ENCODE measurements around the gene CYP2R1.
"Not testable (repeated sequence)": the region's sequence is repeated elsewhere in the genome, so short reads cannot be mapped to it uniquely, and the experiment has no call there.

CYP2R1 gene

DNA sequence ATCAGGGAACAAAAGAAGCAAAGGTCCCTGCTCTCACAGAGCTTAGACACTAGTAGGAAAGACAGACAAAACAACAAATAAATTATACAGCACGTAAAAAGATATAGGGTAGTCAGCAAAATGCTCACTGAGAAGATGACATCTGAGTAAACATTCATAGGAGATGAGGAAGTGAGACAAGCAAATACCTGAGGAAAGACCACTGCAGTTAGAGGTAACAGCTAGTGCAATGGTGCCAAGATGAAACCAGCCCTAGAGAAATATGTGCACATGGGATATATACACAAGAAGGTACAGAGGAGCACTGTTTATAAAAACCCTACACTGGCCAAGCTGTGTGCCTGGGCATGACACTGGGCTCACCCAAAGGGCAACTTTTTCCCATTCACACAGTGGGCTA lies 9.8 kb downstream of the CYP2R1 start:
- Histone ChIP-seq H3K36me3 (peaks cover 41 to 62% (median 48%) of the 10 kb centered on the region in 11 experiments), H3K4me3 (no peak overlapping the region), H4K20me1 (peaks cover 0 to 17% (median 0%) of the 10 kb centered on the region in 11 experiments; a peak in 2 of 22 replicates), H3K4me2 (peak overlapping the region in 3 of 11 experiments; percentile 8 to 63 (median 33); a peak in 5 of 22 replicates), H3K27ac (no peak overlapping the region), H3K9me3 (replicated peaks in 1 of 11) (peaks cover 0 to 14% (median 0%) of the 10 kb centered on the region in 11 experiments; a peak in 5 of 22 replicates), H3K4me1 (peaks cover 0 to 35% (median 0%) of the 10 kb centered on the region in 10 experiments; a peak in 5 of 20 replicates), H3K27me3 (no peaks in the 10 kb centered on the region), H3K9ac (no peak overlapping the region)
- TF ChIP-seq Cebpa-rat (IDR thresholded peaks at IDR 0.05): no peak

DNA sequence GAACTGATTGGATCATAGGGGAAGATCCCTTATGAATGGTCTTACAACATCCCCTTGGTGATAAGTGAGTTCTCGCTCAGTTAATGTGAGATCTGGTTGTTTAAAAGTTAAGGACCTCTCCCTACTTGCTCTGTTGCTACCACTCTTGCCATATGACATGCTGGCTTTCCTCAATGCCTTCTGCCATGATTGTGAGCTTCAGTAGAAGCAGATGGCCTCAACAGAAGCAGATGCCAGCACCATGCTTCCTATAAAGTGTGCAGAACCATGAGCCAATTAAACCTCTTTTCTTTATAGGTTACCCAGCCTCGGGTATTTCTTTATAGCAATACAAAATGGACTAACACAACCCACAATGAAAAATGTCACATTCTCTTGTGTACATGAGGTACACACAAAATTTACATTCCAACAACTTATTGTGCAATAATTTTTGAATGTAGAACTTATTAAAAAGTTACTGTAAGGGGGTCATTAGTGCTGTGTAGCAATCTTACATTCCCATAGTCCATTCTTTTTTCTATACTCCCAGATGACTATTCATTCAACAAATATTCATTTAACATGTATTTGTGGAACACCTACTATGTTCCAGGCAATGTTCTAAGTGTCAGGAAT lies 10.3 kb downstream of the CYP2R1 start:
- H3K9ac ChIP-seq: no peak overlapping the region
- no peak overlapping the region for H3K27ac ChIP-seq
- no peaks in the 10 kb centered on the region for H3K27me3 ChIP-seq
- peaks cover 0 to 12% (median 0%) of the 10 kb centered on the region in 11 experiments; a peak in 1 of 22 replicates for H4K20me1 ChIP-seq
- peaks cover 0 to 14% (median 0%) of the 10 kb centered on the region in 11 experiments; a peak in 5 of 22 replicates for H3K9me3 ChIP-seq (replicated peaks in 1 of 11)
- peaks cover 46 to 64% (median 53%) of the 10 kb centered on the region in 11 experiments for H3K36me3 ChIP-seq
- peak in 3 of 11 experiments; percentile 16 to 72 (median 35); a peak in 2 of 22 replicates for TF ChIP-seq Cebpa-rat (IDR thresholded peaks at IDR 0.05)
- peak overlapping the region in 3 of 11 experiments; percentile 8 to 63 (median 33); a peak in 4 of 22 replicates for H3K4me2 ChIP-seq
- H3K4me1 ChIP-seq: peaks cover 0 to 30% (median 0%) of the 10 kb centered on the region in 10 experiments; a peak in 5 of 20 replicates
- H3K4me3 ChIP-seq: no peak overlapping the region

DNA sequence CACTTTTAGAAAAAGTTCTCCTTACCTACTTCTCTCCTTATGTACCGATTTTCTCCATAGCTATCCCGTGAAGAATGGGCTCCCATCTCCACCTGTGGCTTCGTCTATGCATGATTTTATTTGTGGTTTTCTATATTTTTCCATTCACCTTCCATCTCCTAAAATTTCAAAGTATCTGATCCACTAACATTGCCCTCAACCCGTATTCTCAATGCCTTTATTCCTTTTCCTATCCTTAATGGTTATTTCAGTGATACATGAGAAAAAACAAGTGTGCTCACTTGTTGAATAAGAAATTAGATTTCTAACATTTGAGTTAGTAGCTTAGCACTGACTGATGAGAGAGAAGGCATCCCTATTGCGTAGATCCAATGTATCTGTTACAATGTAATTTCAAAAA lies 16.9 kb downstream of the CYP2R1 start:
- TF ChIP-seq Cebpa-rat (IDR thresholded peaks at IDR 0.05): no peak
- H3K27ac ChIP-seq: no peak overlapping the region
- no peaks in the 10 kb centered on the region for H3K9me3 ChIP-seq (replicated peaks in 1 of 11)
- H3K36me3 ChIP-seq: peaks cover 21 to 100% (median 83%) of the 10 kb centered on the region in 11 experiments
- no peaks in the 10 kb centered on the region for H3K27me3 ChIP-seq
- no peaks in the 10 kb centered on the region for H3K4me1 ChIP-seq
- H3K4me2 ChIP-seq: no peak overlapping the region
- H3K4me3 ChIP-seq: no peak overlapping the region
- no peak overlapping the region for H3K9ac ChIP-seq
- H4K20me1 ChIP-seq: peaks cover 0 to 6% (median 0%) of the 10 kb centered on the region in 11 experiments; a peak in 1 of 22 replicates

DNA sequence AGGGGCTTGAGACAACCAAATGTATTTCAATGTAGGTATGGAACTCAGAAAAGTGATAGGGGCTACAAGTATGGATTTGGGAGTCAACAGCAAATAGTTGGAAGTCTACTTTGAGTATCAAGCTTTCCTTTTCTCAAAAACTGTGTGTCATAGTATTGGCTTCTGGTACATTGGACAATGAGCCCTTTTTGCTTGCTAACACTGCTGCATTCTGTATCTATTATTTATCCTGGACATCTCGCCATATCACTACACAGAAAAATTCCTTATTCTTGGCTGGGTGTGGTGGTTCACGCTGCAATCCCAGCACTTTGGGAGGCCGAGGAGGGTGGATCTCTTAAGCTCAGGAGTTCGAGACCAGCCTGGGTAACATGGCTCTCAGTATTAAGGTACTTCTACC lies 18.4 kb downstream of the CYP2R1 start:
- no peak overlapping the region for H3K4me2 ChIP-seq
- H3K27me3 ChIP-seq: no peaks in the 10 kb centered on the region
- H3K9ac ChIP-seq: no peak overlapping the region
- no peak overlapping the region for H3K4me3 ChIP-seq
- H3K9me3 ChIP-seq (replicated peaks in 1 of 11): no peaks in the 10 kb centered on the region
- H3K4me1 ChIP-seq: no peaks in the 10 kb centered on the region
- no peak overlapping the region for H3K27ac ChIP-seq
- peaks cover 0 to 6% (median 0%) of the 10 kb centered on the region in 11 experiments; a peak in 1 of 22 replicates for H4K20me1 ChIP-seq
- H3K36me3 ChIP-seq: peaks cover 22 to 100% (median 89%) of the 10 kb centered on the region in 11 experiments
- no peak for TF ChIP-seq Cebpa-rat (IDR thresholded peaks at IDR 0.05)

DNA sequence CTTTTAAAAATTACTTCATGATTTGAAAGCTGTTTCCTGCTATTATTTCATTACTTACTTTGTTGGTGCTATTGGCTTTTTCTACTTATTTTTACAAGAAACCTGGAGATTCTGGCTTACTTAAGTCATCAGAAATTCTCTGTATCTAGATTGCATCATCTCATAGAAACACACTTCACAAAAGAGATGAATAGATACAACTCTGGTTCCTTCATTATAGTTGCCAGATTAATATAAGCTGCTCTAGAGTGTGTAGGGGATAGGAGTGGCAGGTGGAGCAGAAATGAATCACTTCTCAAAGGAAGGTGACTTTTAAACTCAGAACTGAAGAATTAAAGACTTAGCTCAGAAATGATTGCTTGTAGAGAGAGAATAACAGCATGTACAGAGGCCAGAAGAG lies 20.0 kb downstream of the CYP2R1 start:
- no peaks in the 10 kb centered on the region for H3K9me3 ChIP-seq (replicated peaks in 1 of 11)
- H3K4me2 ChIP-seq: no peak overlapping the region
- no peak overlapping the region for H3K4me3 ChIP-seq
- no peaks in the 10 kb centered on the region for H3K4me1 ChIP-seq
- peaks cover 10 to 99% (median 87%) of the 10 kb centered on the region in 11 experiments; a peak in 21 of 22 replicates for H3K36me3 ChIP-seq
- no peak overlapping the region for H3K9ac ChIP-seq
- no peak overlapping the region for H3K27ac ChIP-seq
- H4K20me1 ChIP-seq: peaks cover 0 to 10% (median 0%) of the 10 kb centered on the region in 11 experiments; a peak in 1 of 22 replicates
- TF ChIP-seq Cebpa-rat (IDR thresholded peaks at IDR 0.05): no peak
- no peaks in the 10 kb centered on the region for H3K27me3 ChIP-seq

DNA sequence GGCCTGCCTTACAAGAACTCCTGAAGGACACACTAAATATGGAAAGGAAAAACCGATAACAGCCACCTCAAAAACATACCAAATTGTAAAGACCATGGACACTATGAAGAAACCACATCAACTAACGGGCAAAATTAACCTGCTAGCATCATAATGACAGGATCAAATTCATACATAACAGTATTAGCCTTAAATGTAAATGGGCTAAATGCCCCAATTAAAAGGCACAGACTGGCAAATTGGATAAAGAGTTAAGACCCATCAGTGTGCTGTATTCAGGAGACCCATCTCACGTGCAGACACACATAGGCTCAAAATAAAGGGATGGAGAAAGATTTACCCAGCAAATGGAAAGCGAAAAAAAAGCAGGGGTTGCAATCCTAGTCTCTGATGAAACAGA lies 28.3 kb downstream of the CYP2R1 start:
- Histone ChIP-seq H3K36me3 (peaks cover 5 to 97% (median 74%) of the 10 kb centered on the region in 11 experiments), H3K9me3 (replicated peaks in 1 of 11) (peaks cover 0 to 31% (median 15%) of the 10 kb centered on the region in 11 experiments; a peak in 15 of 22 replicates)
- not testable (repeated sequence) for H3K4me1 ChIP-seq, H3K4me3 ChIP-seq, H3K27ac ChIP-seq, H3K4me2 ChIP-seq, H3K9ac ChIP-seq, H3K27me3 ChIP-seq, H4K20me1 ChIP-seq

DNA sequence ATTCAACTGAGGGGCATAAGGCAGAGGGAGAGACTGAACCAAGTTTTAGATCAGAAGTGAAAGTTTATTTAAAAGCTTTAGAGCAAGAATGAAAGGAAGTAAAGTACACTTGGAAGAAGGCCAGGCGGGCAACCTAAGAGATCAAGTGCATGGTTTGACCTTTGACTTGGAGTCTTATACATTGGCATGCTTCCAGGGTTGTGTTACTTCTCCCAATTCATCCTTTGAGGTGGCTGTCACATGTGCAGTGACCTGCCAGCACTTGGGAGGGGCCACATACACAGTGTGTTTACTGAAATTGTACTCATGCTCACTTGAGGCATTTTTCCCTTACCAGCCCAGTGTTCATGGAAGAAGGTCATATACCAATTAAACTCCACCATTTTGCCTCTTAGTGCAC lies 30.4 kb downstream of the CYP2R1 start:
- H4K20me1 ChIP-seq: 0 out of 22 replicates have a peak, but pooled peaks cover 0 to 10% (median 0%) of the 10 kb centered on the region in 11 experiments
- no peaks in the 10 kb centered on the region for H3K27me3 ChIP-seq
- no peak overlapping the region for H3K9ac ChIP-seq
- no peak for TF ChIP-seq Cebpa-rat (IDR thresholded peaks at IDR 0.05)
- no peak overlapping the region for H3K27ac ChIP-seq
- H3K36me3 ChIP-seq: peaks cover 0 to 97% (median 66%) of the 10 kb centered on the region in 11 experiments; a peak in 21 of 22 replicates
- no peak overlapping the region for H3K4me3 ChIP-seq
- H3K4me2 ChIP-seq: no peak overlapping the region
- peaks cover 0 to 31% (median 15%) of the 10 kb centered on the region in 11 experiments; a peak in 15 of 22 replicates for H3K9me3 ChIP-seq (replicated peaks in 1 of 11)
- no peaks in the 10 kb centered on the region for H3K4me1 ChIP-seq

DNA sequence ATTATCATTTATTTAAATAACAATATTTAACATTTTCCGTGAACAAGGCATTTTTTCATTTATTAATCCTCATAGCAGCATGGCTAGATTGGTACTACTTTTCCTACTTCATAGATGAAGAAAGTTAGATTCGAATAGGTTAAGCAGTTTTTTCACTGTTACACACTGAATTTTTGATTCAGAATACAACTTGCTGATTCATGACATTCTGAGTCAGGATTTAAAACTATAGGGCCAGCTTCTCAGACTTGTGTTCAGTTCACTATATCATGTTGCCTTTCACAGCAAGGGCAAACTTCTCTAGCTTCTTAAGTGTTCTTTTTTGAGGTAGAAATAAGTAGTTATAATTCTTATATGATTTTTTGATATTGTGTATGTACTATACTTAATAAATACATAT lies 31.5 kb downstream of the CYP2R1 start:
- TF ChIP-seq Cebpa-rat (IDR thresholded peaks at IDR 0.05): no peak

DNA sequence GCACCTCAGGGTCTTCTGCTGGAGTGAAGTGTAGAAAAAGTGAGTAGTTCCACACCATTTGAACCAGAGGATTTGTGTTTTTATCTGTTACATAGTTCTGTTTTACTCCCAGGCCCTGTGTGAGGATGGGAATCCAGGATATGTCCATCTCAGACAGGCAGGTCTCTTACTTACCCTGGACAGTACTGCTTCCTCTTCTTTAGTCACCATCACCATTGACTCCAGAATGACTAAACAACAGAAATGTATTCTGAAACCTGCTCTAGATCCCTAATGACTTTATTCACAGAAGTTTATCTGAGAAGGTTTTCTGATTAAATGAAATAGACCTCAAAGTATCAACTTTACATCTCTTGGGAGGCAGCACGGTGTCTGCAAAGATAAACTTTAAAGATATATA lies 33.6 kb downstream of the CYP2R1 start:
- peaks cover 0 to 10% (median 0%) of the 10 kb centered on the region in 11 experiments; a peak in 1 of 22 replicates for H4K20me1 ChIP-seq
- H3K4me2 ChIP-seq: no peak overlapping the region
- no peak overlapping the region for H3K27ac ChIP-seq
- H3K4me3 ChIP-seq: no peak overlapping the region
- no peaks in the 10 kb centered on the region for H3K4me1 ChIP-seq
- no peaks in the 10 kb centered on the region for H3K27me3 ChIP-seq
- no peak for TF ChIP-seq Cebpa-rat (IDR thresholded peaks at IDR 0.05)
- no peak overlapping the region for H3K9ac ChIP-seq
- peaks cover 0 to 20% (median 9%) of the 10 kb centered on the region in 11 experiments; a peak in 13 of 22 replicates for H3K9me3 ChIP-seq (replicated peaks in 1 of 11)
- peaks cover 0 to 100% (median 61%) of the 10 kb centered on the region in 11 experiments; a peak in 20 of 22 replicates for H3K36me3 ChIP-seq

More for the DNA sequence above, 31.5 kb downstream of the CYP2R1 start:
- Histone ChIP-seq H3K27me3 (no peaks in the 10 kb centered on the region), H3K4me1 (no peaks in the 10 kb centered on the region), H3K4me2 (no peak overlapping the region), H3K27ac (no peak overlapping the region), H3K9ac (no peak overlapping the region), H3K9me3 (replicated peaks in 1 of 11) (peaks cover 0 to 31% (median 15%) of the 10 kb centered on the region in 11 experiments; a peak in 15 of 22 replicates), H3K36me3 (peaks cover 0 to 98% (median 64%) of the 10 kb centered on the region in 11 experiments; a peak in 21 of 22 replicates), H3K4me3 (no peak overlapping the region), H4K20me1 (peaks cover 0 to 10% (median 0%) of the 10 kb centered on the region in 11 experiments; a peak in 1 of 22 replicates)

Measured in BLaER1 treated with 17β-estradiol and CSF1 and Interleukin-3, amounts not matched to agents 10 nM and 100 nM (cell line).